Stimulated activated CD8-positive, alpha-beta memory T cell treated with anti-CD3 and anti-CD28 coated beads, Interleukin-4, amount 100 ng/mL, for 48 hours (primary cell): ENCODE measurements around the gene WDR81.

Source experiments
- DNase-seq: peaks from one replicate; pipeline ENCODE4 v3.0.0-alpha.2; 2020

The WDR81 gene

GRCh38 chr17:1785930-1786329 lies 61.4 kb downstream of the WDR81 start:
- no peak for DNase-seq

DNA sequence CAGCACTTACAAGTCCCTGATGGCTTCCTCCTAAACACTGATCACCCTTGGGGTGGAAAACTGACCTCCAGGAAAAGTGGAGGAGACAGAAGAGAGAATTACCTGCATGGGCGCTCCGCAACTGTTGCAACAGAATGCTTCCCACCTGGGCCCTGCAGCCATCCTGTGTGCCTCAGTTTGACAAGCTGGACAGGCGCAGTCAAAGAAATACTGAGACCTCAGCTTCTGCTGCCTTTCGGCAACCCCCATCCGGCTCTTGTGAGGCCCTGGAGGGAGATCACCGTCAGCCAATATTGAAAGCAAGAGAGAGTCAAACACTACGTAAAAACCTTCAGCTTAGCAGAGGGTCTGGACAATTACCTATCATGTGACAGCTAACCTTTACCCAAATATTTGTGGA lies 62.2 kb downstream of the WDR81 start:
- no peak for DNase-seq

DNA sequence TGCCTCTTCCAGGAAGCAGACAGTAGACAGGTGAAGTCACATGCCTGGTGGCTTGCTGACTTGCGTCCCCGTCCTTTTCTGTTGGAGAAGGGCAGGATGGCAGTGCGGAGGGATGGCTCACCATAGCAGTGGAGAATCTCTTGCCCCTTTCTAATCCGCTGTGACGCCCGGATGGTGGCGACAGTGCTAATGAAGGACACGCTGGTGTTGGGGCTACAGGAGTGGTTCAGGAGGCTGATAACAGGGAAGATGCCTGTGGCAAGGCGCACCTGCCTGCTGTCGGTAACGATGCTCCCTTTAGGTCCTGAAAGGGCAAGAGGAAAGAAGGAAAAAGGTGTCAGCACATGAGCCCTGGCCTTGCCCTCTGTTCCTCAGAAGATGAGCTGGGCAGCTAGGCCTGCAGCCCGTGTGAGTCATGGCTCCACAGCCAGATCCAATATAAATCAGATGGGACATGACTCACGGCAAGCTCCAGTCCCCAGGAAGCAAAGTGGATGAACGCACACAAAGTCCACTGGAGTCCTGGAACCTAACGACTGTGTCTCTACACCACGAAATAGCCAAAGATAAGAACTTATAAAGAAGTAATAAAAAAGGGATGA lies 62.9 kb downstream of the WDR81 start:
- no peak for DNase-seq
